ENCODE results near the gene NDUFA11.

The NDUFA11 gene

GRCh38 chr19:5900976-5901375 lies 2.6 kb downstream of the NDUFA11 start:
- DNase-seq (ENCODE audit: low spot score), result no peak
- H3K4me3 ChIP-seq, result no peak overlapping the region
- no peak overlapping the region for H3K27ac ChIP-seq
- TF ChIP-seq CTCF (IDR thresholded peaks at IDR 0.05), result no peak

GRCh38 chr19:5899728-5900526 lies 3.7 kb downstream of the NDUFA11 start:
- no peak for TF ChIP-seq CTCF (IDR thresholded peaks at IDR 0.05)

GRCh38 chr19:5897189-5897969 lies 6.2 kb downstream of the NDUFA11 start:
- H3K27ac ChIP-seq, result no peak overlapping the region
- no peak overlapping the region for H3K4me3 ChIP-seq
- TF ChIP-seq CTCF (IDR thresholded peaks at IDR 0.05), result no peak
- no peak for DNase-seq (ENCODE audit: low spot score)

More at GRCh38 chr19:5899728-5900526, 3.7 kb downstream of the NDUFA11 start:
- H3K4me3 ChIP-seq, result no peak overlapping the region
- DNase-seq (ENCODE audit: low spot score), result no peak
- H3K27ac ChIP-seq, result no peak overlapping the region

- H3K4me3 ChIP-seq, result no peak overlapping the region
- no peak for TF ChIP-seq CTCF (IDR thresholded peaks at IDR 0.05)
- no peak for DNase-seq (ENCODE audit: low spot score)
- no peak overlapping the region for H3K27ac ChIP-seq
Observed at GRCh38 chr19:5896365-5897076, 7.1 kb downstream of the NDUFA11 start.

GRCh38 chr19:5895890-5896289 lies 7.7 kb downstream of the NDUFA11 start:
- TF ChIP-seq CTCF (IDR thresholded peaks at IDR 0.05), result no peak
- Histone ChIP-seq H3K4me3 (no peak overlapping the region), H3K27ac (no peak overlapping the region)
- DNase-seq (ENCODE audit: low spot score), result no peak

GRCh38 chr19:5895409-5895808 lies 8.2 kb downstream of the NDUFA11 start:
- no peak overlapping the region for H3K4me3 ChIP-seq
- no peak overlapping the region for H3K27ac ChIP-seq
- TF ChIP-seq CTCF (IDR thresholded peaks at IDR 0.05), result no peak
- no peak for DNase-seq (ENCODE audit: low spot score)

All from coronary artery (tissue), 2 donors.